DOHH2 (cell line): ENCODE results near the gene C2CD5.

ENCODE experiments used
- H3F3A ChIP-seq: fragments of 200-600 bp; sonication (generic), shearing (Covaris generic); 2 replicates; pipeline ENCODE4 v1.6.0; 2016; ENCODE audit warnings: antibody characterized with exemption, mild to moderate bottlenecking; ENCODE audit not compliant: control insufficient read depth, insufficient read depth
- H3K27ac ChIP-seq: fragments of 200-600 bp; sonication (generic); 2 replicates; pipeline ENCODE4 v1.5.1; 2014; ENCODE audit warnings: low read depth, mild to moderate bottlenecking, low read length, moderate library complexity
- H3K27me3 ChIP-seq: fragments of 200-600 bp; sonication (generic); 2 replicates; pipeline ENCODE4 v1.6.1; 2014; ENCODE audit warnings: mild to moderate bottlenecking, low read length, mixed read lengths; ENCODE audit not compliant: control insufficient read depth
- H3K36me3 ChIP-seq: fragments of 200-600 bp; sonication (generic); 2 replicates; pipeline ENCODE4 v1.6.1; 2014; ENCODE audit warnings: mild to moderate bottlenecking, low read length, moderate library complexity, mixed read lengths; ENCODE audit not compliant: control insufficient read depth
- H3K4me1 ChIP-seq: fragments of 200-600 bp; sonication (generic); 2 replicates; pipeline ENCODE4 v1.6.1; 2014; ENCODE audit warnings: mild to moderate bottlenecking, low read length, mixed read lengths; ENCODE audit not compliant: control insufficient read depth
- H3K4me2 ChIP-seq: fragments of 200-600 bp; sonication (generic); 2 replicates; pipeline ENCODE4 v1.6.0; 2014; ENCODE audit warnings: mild to moderate bottlenecking, low read length, moderate library complexity
- H3K4me3 ChIP-seq: fragments of 200-600 bp; sonication (generic); 2 replicates; pipeline ENCODE4 v1.5.1; 2014; ENCODE audit warnings: mild to moderate bottlenecking, low read length, mixed read lengths
- H3K79me2 ChIP-seq: fragments of 200-600 bp; sonication (generic); 2 replicates; pipeline ENCODE4 v1.6.1; 2014; ENCODE audit warnings: mild to moderate bottlenecking, low read length, mixed read lengths; ENCODE audit not compliant: control insufficient read depth
- H3K9me2 ChIP-seq: fragments of 200-600 bp; sonication (generic); replicated peaks from 2 replicates; pipeline ENCODE4 v1.6.1; 2014; ENCODE audit warnings: mild to moderate bottlenecking, low read length, mixed read lengths; ENCODE audit not compliant: control insufficient read depth
- H3K9me3 ChIP-seq: fragments of 200-600 bp; sonication (generic); 2 replicates; pipeline ENCODE4 v1.6.1; 2014; ENCODE audit warnings: antibody characterized with exemption, low read length, mixed read lengths; ENCODE audit not compliant: control insufficient read depth, insufficient read depth
- H4K20me1 ChIP-seq: fragments of 200-600 bp; sonication (generic); 2 replicates; pipeline ENCODE4 v1.6.0; 2014; ENCODE audit warnings: low read depth, mild to moderate bottlenecking, antibody characterized with exemption, low read length, moderate library complexity; ENCODE audit not compliant: control insufficient read depth, insufficient read depth
- CTCF ChIP-seq: fragments of 200-600 bp; sonication (generic); IDR thresholded peaks from one replicate; pipeline ENCODE4 v1.5.1; 2014; ENCODE audit warnings: antibody characterized with exemption, mild to moderate bottlenecking, low read depth, low read length; ENCODE audit not compliant: poor library complexity, severe bottlenecking
- EZH2phosphoT487 ChIP-seq: fragments of 200-600 bp; sonication (generic); IDR thresholded peaks from 2 replicates; pipeline ENCODE4 v1.6.1; 2017; ENCODE audit warnings: borderline replicate concordance, mild to moderate bottlenecking, antibody characterized with exemption, low read length, moderate library complexity, mixed read lengths

Gene C2CD5

GRCh38 chr12:22416801-22417200 is 127.5 kb downstream of the C2CD5 start:
- Histone ChIP-seq H3F3A (no peaks in the 10 kb centered on the region), H3K27me3 (no peaks in the 10 kb centered on the region), H3K4me1 (no peaks in the 10 kb centered on the region), H3K4me2 (no peak overlapping the region), H3K79me2 (no peaks in the 10 kb centered on the region), H4K20me1 (no peaks in the 10 kb centered on the region), H3K4me3 (no peak overlapping the region), H3K27ac (no peak overlapping the region), H3K9me2 (no peaks in the 10 kb centered on the region), H3K36me3 (no peaks in the 10 kb centered on the region), H3K9me3 (no peaks in the 10 kb centered on the region)
- TF ChIP-seq EZH2phosphoT487 = no peak
- no peak for TF ChIP-seq CTCF

GRCh38 chr12:22415342-22416309 is 128.7 kb downstream of the C2CD5 start:
- Histone ChIP-seq H3K36me3 (no peaks in the 10 kb centered on the region), H3K27me3 (no peaks in the 10 kb centered on the region), H3K4me2 (no peak overlapping the region), H3K9me2 (no peaks in the 10 kb centered on the region), H3K79me2 (no peaks in the 10 kb centered on the region), H3K4me3 (no peak overlapping the region), H3K9me3 (no peaks in the 10 kb centered on the region), H3K4me1 (no peaks in the 10 kb centered on the region), H3F3A (no peaks in the 10 kb centered on the region), H3K27ac (no peak overlapping the region), H4K20me1 (no peaks in the 10 kb centered on the region)
- TF ChIP-seq CTCF = no peak
- TF ChIP-seq EZH2phosphoT487 = no peak

- H3K79me2 ChIP-seq = no peaks in the 10 kb centered on the region
- H3K27me3 ChIP-seq = no peaks in the 10 kb centered on the region
- H3K9me2 ChIP-seq = no peaks in the 10 kb centered on the region
- no peak overlapping the region for H3K4me3 ChIP-seq
- TF ChIP-seq EZH2phosphoT487 (no peak), CTCF (no peak)
- H3K4me1 ChIP-seq = no peaks in the 10 kb centered on the region
- H4K20me1 ChIP-seq = no peaks in the 10 kb centered on the region
- H3K27ac ChIP-seq = no peak overlapping the region
- H3K9me3 ChIP-seq = no peaks in the 10 kb centered on the region
- H3K4me2 ChIP-seq = no peak overlapping the region
- H3K36me3 ChIP-seq = no peaks in the 10 kb centered on the region
- H3F3A ChIP-seq = no peaks in the 10 kb centered on the region
Observed at GRCh38 chr12:22414742-22415141, 129.6 kb downstream of the C2CD5 start.
